ENCODE results near the gene ATP2B2.

Gene ATP2B2

DNA sequence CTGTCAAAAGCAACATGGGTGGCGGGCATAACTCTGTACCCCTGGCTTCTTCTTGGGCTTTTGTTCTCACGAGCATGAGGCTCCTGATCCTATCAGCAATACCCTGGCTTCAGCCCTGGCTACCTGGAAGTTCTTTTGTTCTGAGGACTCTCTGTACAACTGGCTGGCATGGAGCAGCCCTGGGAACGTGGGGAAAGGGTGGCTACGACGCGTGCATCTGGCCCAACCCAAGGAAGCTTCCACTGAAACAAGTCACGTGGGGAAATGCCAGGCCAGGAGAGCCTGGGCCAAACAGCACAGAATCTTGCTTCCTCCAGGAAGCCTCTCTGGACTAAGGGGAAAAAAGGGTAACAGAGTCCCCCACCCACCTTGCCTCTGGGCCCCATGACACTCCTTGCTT lies 22.7 kb upstream of the ATP2B2 start:
- no peak for DNase-seq

DNA sequence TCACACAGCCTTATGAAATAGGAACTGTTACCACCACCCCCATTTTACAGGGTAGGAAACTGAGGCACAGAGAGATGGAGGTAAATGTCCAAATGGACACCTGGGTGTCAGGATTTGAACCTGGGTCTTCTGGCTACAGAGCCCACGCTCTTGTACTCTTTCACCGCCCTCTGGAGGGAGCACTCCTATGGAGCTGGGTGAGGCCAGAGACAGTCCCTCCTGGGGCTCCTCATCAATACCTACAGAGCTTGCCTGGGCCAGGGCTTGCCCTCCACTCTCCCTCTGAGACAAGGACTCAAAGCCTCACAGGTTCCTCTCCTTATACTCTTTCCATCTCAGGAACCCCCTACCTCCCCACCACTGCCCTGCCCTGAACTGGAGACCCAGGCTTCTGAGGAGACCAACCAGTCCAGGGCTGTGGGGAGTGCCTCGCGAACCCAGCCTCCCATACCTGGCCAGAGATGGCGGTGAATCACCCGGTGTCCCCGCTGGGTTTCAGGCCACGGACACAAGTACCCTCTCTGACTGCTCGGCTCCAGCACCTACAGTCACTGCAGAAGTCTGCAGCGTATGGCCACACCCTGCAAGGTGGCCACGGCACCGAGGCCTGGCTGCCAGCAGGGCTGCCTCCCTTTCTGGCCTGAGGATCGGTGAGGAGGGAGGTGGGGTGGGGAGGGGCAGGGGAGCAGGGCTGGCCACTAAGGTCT lies 22.1 kb upstream of the ATP2B2 start:
- no peak for DNase-seq

DNA sequence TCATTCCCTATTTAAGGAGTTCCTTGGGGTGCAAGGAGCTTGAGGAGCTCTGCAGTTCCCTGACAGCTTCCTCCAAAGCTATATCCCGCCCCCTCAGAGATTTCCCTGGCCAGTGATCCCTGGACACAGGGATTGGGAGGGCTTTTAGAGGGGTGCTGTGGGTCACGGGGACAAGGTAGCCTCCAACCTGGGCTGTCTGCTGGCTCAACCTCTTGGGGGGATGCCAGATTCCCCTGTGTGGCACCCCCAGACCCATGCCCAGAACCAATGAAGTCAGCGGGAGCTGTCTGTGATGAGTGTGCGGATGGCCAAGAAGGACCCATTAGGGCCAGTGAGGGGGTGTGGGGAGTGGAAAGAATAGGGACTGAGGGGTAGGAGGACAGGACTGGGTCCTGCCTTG lies 21.0 kb upstream of the ATP2B2 start:
- DNase-seq, result no peak

DNA sequence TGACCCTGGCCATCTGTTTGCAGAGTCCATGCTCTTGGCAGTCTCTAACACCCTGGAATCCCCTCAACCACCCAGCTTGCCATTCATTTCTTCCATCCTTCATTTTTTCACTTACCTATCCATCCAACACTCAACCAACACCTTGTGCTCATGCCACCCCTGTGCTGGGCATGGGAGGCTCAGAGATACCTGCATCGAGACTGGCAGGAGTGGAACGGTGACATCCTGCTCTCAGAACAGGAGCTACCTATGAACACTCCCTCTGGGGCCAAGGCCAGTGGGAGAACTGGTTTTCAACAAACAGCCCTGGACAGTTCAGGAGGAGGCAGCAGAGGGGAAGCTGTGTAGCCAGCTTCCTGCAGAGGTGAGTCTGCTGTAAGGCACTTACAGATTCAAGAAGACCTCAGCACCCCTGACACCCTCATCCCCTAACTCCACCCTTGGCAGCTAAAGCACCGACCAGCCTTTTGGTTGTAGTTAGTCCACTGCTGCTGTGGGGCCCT lies 19.5 kb upstream of the ATP2B2 start:
- no peak for DNase-seq

- no peak for DNase-seq
Observed at GRCh38 chr3:10524270-10524669, 18.9 kb upstream of the ATP2B2 start.

DNA sequence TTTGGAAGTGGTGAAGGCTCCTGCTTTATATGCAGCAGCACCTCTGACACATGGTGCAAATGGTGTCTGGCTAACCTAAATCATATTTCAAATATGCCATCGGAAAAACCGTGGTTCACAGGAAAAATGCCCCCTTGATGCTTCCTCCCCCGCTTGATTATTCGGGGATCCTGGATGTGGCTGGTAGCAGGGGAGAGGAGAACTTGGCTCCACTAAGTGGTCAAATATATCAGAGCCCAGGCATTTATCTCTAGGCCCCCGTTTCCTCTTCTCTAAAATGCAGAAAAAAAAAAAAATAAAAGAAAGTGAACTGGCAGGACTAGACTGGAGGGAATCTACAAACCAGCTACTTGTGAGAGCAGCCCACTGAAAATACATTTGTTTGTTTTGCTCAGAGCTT lies 18.2 kb upstream of the ATP2B2 start:
- no peak for DNase-seq

- no peak for DNase-seq
Observed at GRCh38 chr3:10522646-10523303, 17.4 kb upstream of the ATP2B2 start.

DNA sequence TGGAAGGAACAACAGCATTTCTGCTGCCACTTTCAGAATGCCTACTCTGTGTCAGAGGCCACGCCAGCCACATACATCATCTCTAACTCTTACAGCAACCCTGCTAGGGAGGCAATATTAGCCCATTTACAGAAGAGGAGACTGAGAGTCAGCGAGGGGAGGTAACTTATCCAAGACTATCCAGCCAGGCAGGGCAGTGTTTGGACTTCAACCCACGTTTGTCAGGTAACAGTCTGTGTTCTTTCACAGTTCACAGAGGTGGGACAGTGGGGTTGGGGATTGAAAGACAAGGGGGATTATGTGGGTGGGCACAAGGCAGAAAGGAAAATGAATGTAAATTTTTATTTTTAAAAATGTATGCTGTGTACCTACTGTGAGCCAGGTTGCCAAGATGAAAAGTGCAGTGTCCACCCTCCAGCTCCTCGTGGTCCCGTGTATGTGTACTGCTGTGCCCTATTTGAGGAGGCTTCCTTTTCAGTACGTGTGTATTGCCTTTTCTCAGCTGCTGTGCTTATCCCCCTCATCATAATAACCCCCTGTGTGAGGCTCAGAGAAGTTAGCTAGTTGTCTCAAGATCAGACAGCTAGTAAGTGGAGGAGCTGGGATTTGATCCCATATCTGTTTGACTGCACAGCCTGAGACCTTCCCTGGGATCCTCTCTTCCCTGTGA lies 16.5 kb upstream of the ATP2B2 start:
- DNase-seq, result no peak

DNA sequence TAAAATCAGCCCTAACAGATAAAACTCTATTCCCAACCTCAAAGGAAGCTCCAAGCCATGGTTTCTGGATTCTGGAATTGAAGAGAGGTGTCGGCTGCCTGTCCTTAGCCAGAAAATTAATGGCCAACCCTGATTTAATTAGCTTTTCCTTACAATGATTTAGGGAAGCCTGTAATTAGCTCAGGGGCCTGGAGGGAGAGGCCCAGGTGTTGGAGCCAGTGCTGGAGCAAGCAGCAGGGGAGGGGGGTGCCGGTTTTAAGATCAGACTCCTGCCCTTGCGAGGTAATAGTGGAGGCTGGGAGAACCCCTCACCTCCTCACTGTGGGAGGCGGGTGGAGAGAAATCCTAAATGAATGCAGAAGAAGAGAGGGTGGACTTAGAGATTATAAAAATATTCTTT lies 14.7 kb upstream of the ATP2B2 start:
- no peak for DNase-seq

DNA sequence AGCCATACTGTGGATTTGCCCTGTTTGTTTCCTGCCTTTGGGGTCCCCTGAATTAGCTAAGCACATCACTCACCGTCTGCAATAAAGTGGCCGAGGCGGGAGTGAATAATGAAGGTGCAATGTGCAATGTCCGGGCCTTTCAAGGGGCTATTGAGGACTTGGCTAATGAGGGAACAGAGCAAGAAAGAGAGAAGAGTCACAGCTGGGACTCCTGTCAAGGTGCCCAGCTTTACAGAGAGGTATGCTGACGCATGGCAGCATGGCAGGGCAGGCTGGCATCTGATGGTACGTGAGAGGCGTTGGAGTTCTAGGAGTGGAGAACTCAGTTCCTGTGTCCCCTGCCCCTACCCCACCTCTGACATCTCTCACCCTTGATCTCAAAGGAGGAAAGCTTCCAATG lies 13.8 kb upstream of the ATP2B2 start:
- no peak for DNase-seq

- no peak for DNase-seq
Observed at GRCh38 chr3:10518506-10519150, 13.2 kb upstream of the ATP2B2 start.

DNA sequence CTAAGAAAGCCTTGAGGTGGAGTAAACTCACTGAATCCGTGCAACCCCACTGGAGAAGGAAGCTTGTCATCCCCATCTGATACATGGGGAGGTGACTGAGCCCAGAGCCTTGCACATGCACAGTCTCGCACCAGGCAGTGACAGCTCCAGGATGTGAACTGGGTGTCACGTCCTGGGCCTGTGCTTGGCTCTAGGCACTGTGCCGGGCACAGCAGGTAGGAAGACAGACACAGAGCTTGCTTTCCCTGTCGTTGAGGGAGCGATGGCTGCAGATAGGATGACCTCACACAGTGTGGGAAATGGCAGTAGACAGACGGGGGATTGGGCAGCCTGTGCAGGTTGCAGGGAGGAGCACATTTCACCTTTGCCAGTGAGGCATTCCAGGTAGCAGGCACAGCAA lies 12.2 kb upstream of the ATP2B2 start:
- DNase-seq, result no peak

DNA sequence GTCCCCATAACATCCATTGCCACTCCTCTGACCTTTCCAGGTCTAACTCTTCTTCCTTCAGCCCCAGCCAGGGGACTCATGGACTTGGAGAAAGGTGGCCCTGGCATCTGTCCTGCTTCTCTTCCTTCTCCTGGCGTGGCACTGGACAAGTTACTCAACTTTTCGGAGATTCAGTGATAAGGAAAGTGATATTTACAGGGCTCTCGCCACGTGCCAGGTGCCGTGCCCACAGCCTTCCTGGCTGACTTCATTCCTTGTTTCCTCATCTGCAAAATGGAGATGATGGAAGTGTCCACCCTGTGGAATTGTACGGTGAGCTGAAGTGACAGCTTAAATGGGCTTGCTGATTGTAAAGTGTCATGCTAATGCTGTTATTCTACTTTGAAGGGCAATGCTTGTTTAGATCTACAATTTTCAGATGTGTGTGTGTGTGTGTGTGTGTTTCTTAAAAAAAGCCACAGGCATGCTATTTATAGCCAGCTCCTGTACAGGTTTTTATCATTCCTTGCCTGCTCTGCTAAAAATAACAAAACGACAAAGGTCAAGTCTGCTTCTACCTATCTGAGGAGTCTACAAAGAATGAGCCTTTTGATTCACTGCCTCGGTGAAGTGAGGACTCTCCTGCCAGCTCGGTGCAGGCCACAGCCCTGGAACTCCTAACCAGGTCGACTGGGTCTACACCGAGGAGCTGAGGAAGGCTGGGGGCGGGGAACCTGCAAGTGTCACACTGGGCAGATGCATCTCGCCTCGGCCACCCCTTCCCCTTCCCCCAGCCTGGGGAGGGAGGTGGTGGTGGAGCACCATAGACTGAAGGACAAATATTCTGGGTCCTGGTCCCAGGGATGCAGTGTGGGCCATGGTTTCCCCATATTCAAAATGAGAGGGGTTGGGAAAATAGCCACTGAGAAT lies 11.4 kb upstream of the ATP2B2 start:
- no peak for DNase-seq

DNA sequence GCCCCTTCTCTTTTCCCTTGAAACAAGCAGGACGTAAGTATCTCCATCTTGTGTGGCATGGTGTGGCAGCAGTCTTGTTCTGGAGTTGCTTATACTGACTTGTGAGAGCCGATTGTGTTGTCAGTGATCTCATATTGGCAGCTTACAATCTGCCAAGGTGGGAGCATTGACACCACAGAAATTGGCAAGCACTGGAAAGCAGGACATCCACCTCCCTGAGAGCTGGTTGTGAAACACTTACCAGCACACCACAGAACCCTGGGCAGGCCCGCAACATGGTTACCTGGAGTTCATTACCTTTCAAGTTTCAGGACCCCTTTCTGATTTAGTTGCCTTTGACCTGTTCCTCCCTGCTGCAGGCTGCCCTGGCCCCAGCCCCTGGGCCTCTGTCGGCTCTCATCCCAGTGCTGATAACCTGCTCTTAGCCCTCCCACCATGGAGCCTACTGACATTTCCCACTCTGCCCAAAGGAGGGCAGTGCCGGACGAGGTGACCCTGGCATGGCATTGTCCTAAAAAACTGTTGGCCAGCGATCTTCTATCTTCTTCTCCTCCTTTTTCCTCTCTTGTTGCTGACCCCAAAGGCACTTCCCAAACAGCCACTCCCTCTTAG lies 10.6 kb upstream of the ATP2B2 start:
- DNase-seq, result no peak

GRCh38 chr3:10515396-10515795 lies 10.0 kb upstream of the ATP2B2 start:
- no peak for DNase-seq

- DNase-seq, result no peak
Observed at GRCh38 chr3:10514407-10515069, 9.2 kb upstream of the ATP2B2 start.

DNA sequence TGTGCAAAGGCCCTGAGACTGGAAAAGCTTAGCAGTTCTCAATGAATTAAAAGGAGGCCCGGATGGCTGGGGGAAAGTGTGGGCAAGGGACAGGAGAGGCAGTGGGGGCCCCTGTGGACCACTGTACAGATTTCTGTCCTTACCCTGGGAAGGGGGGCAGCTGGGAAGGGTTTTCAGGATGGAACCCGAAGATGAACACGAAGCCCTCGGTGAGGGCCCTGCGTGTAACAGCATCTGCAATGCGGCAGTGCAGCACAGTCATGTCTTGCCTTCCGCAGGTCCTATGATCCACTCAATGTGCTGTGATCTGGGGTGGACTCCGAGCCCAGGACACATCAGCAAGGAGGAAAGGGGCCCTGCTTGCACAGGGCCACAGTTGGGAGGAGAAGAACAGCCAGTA lies 7.9 kb upstream of the ATP2B2 start:
- DNase-seq, result no peak

GRCh38 chr3:10512687-10513086 lies 7.3 kb upstream of the ATP2B2 start:
- no peak for DNase-seq

- no peak for DNase-seq
Observed at GRCh38 chr3:10511809-10512494, 6.6 kb upstream of the ATP2B2 start.

GRCh38 chr3:10510743-10511432 lies 5.5 kb upstream of the ATP2B2 start:
- no peak for DNase-seq
